HG03196 (cell line): ENCODE measurements around the gene MAP1S.

Experiments used
- ATAC-seq: cut with Tn5 transposase; IDR thresholded peaks from one replicate; pipeline ENCODE4 v1.9.1; 2021; ENCODE audit not compliant: unreplicated experiment

The MAP1S gene

GRCh38 chr19:17737690-17738153, 18.4 kb downstream of the MAP1S start:
- ATAC-seq, result no peak

- ATAC-seq, result no peak
Observed at GRCh38 chr19:17739121-17739875, 20.0 kb downstream of the MAP1S start.

- ATAC-seq, result no peak
Observed at GRCh38 chr19:17741456-17741855, 22.2 kb downstream of the MAP1S start.

- ATAC-seq, result no peak
Observed at GRCh38 chr19:17743874-17744580, 24.7 kb downstream of the MAP1S start.

- ATAC-seq, result peak; percentile 55
Observed at GRCh38 chr19:17747205-17748098, 28.2 kb downstream of the MAP1S start.

GRCh38 chr19:17748884-17749638, 29.8 kb downstream of the MAP1S start:
- ATAC-seq, result no peak

- ATAC-seq, result no peak
Observed at GRCh38 chr19:17749912-17750317, 30.6 kb downstream of the MAP1S start.

- peak; percentile 40 for ATAC-seq
Observed at GRCh38 chr19:17751103-17751911, 32.0 kb downstream of the MAP1S start, which contains the start of gene FCHO1. Gene FCHO1 (plus strand): TSS chr19:17751477. CDS start chr19:17755165, 3,688 bp downstream.

GRCh38 chr19:17751912-17752273, 32.6 kb downstream of the MAP1S start:
- ATAC-seq, result no peak

- no peak for ATAC-seq
Observed at GRCh38 chr19:17752865-17753639, 33.8 kb downstream of the MAP1S start.

- ATAC-seq, result no peak
Observed at GRCh38 chr19:17753976-17754375, 34.7 kb downstream of the MAP1S start.

- ATAC-seq, result no peak
Observed at GRCh38 chr19:17754634-17755442, 35.6 kb downstream of the MAP1S start.

GRCh38 chr19:17755443-17755890, 36.2 kb downstream of the MAP1S start:
- ATAC-seq, result no peak

GRCh38 chr19:17755977-17756670, 36.8 kb downstream of the MAP1S start:
- no peak for ATAC-seq

GRCh38 chr19:17757125-17757524, 37.8 kb downstream of the MAP1S start:
- no peak for ATAC-seq

- ATAC-seq, result no peak
Observed at GRCh38 chr19:17758515-17758914, 39.2 kb downstream of the MAP1S start.

GRCh38 chr19:17761148-17761547, 41.9 kb downstream of the MAP1S start:
- ATAC-seq, result no peak
